WTC11 (cell line): ENCODE measurements around the gene TNNC2. TPM values are rescaled to one million over a fixed set of nuclear protein-coding genes. Genes with fewer than 3 reads are reported as not detected.
A peak's percentile ranks its signal among the peaks of the same experiment; 100 is the strongest.

ENCODE experiments used
- ATAC-seq: fragments of 200-7000 bp; cut with Tn5 transposase; 2 replicates; pipeline ENCODE4 v1.10.0; 2021; ENCODE audit warnings: mild to moderate bottlenecking, moderate library complexity
- CTCF ChIA-PET: fragments of 300-600 bp; sonication (Branson Sonifier 250); formaldehyde crosslinking; loops from one replicate; lab custom pipeline; 2021; ENCODE audit warnings: antibody characterized with exemption; lab: Charles Lee
- POLR2A ChIA-PET: fragments of 350-600 bp; sonication (Branson Sonifier 250); formaldehyde crosslinking; loops from one replicate; lab custom pipeline; 2021; ENCODE audit warnings: antibody characterized with exemption; lab: Charles Lee
- DNase-seq: peaks from one replicate; pipeline ENCODE4 v3.0.0; 2021; ENCODE audit warnings: low spot score
- H3K27ac Mint-ChIP-seq: 2 replicates; pipeline ENCODE4 v1.8.0; 2021; ENCODE audit warnings: mixed read lengths
- H3K27me3 Mint-ChIP-seq: 2 replicates; pipeline ENCODE4 v1.8.0; 2021; ENCODE audit warnings: low read depth, mild to moderate bottlenecking, moderate library complexity, mixed read lengths
- H3K36me3 Mint-ChIP-seq: 2 replicates; pipeline ENCODE4 v1.8.0; 2021; ENCODE audit warnings: mixed read lengths
- H3K4me1 Mint-ChIP-seq: 2 replicates; pipeline ENCODE4 v1.8.0; 2022; ENCODE audit warnings: mixed read lengths
- H3K4me3 Mint-ChIP-seq: 2 replicates; pipeline ENCODE4 v1.8.0; 2021; ENCODE audit warnings: mild to moderate bottlenecking, moderate library complexity, mixed read lengths
- H3K9me3 Mint-ChIP-seq: 2 replicates; pipeline ENCODE4 v1.8.0; 2021; ENCODE audit warnings: mixed read lengths
- ELF4 ChIP-seq: sonication (generic); formaldehyde crosslinking; IDR thresholded peaks from 2 replicates; pipeline ENCODE4 v1.8.1; 2022; ENCODE audit warnings: low read depth, mild to moderate bottlenecking, moderate library complexity, missing genetic modification reagents
- ESRRA ChIP-seq: sonication (generic); formaldehyde crosslinking; IDR thresholded peaks from 2 replicates; pipeline ENCODE4 v1.8.1; 2022; ENCODE audit warnings: mild to moderate bottlenecking, missing genetic modification reagents, borderline replicate concordance
- FOXK1 ChIP-seq: sonication (generic); formaldehyde crosslinking; IDR thresholded peaks from 2 replicates; pipeline ENCODE4 v1.8.0; 2022; ENCODE audit warnings: mild to moderate bottlenecking, moderate library complexity, missing genetic modification reagents
- GABPB1 ChIP-seq: sonication (generic); formaldehyde crosslinking; IDR thresholded peaks from 2 replicates; pipeline ENCODE4 v1.8.1; 2023; ENCODE audit warnings: mild to moderate bottlenecking, missing genetic modification reagents
- MYBL2 ChIP-seq: sonication (generic); formaldehyde crosslinking; IDR thresholded peaks from 2 replicates; pipeline ENCODE4 v1.8.1; 2023; ENCODE audit warnings: mild to moderate bottlenecking, moderate library complexity, missing genetic modification reagents
- NFYB ChIP-seq: sonication (generic); formaldehyde crosslinking; conservative IDR thresholded peaks from 2 replicates; pipeline ENCODE4 v1.8.0; 2022; ENCODE audit warnings: low read depth, missing genetic modification reagents
- NR2C2 ChIP-seq: sonication (generic); formaldehyde crosslinking; IDR thresholded peaks from 2 replicates; pipeline ENCODE4 v1.8.0; 2022; ENCODE audit warnings: mild to moderate bottlenecking, missing genetic modification reagents
- OVOL2 ChIP-seq: fragments of 250-450 bp; sonication (Bioruptor Pico); IDR thresholded peaks from 2 replicates; pipeline ENCODE4 v1.9.0; 2021; ENCODE audit warnings: mild to moderate bottlenecking, borderline replicate concordance
- PRRX2 ChIP-seq: fragments of 250-450 bp; sonication (Bioruptor Pico); IDR thresholded peaks from 2 replicates; pipeline ENCODE4 v1.8.0; 2021; ENCODE audit warnings: mild to moderate bottlenecking
- SP1 ChIP-seq: sonication (generic); formaldehyde crosslinking; conservative IDR thresholded peaks from 2 replicates; pipeline ENCODE4 v1.8.1; 2022; ENCODE audit warnings: missing genetic modification reagents
- TCF7 ChIP-seq: sonication (generic); formaldehyde crosslinking; IDR thresholded peaks from 2 replicates; pipeline ENCODE4 v1.8.0; 2022; ENCODE audit warnings: mild to moderate bottlenecking, low read depth, missing genetic modification reagents, moderate library complexity
- ZBTB21 ChIP-seq: sonication (generic); formaldehyde crosslinking; IDR thresholded peaks from 2 replicates; pipeline ENCODE4 v1.8.1; 2023; ENCODE audit warnings: mild to moderate bottlenecking, missing genetic modification reagents, borderline replicate concordance
- ZNF263 ChIP-seq: sonication (generic); formaldehyde crosslinking; IDR thresholded peaks from 2 replicates; pipeline ENCODE4 v1.8.1; 2022; ENCODE audit warnings: low read depth, mild to moderate bottlenecking, moderate library complexity, missing genetic modification reagents
- total RNA-seq: library from RNA; stranded (reverse); gene quantifications from 3 replicates; pipeline ENCODE4 v1.2.3, GENCODE V29; 2021
- TF ChIP-seq, protein P1 (sequence below): fragments of 250-450 bp; sonication (Bioruptor Pico); IDR thresholded peaks from 2 replicates; pipeline ENCODE4 v1.8.0; 2021; ENCODE audit warnings: mild to moderate bottlenecking
- TF ChIP-seq, protein P2 (sequence below): fragments of 250-450 bp; sonication (Bioruptor Pico); IDR thresholded peaks from 2 replicates; pipeline ENCODE4 v1.9.0; 2021; ENCODE audit warnings: mild to moderate bottlenecking
- TF ChIP-seq, protein P3 (sequence below): sonication (generic); formaldehyde crosslinking; IDR thresholded peaks from 2 replicates; pipeline ENCODE4 v1.8.0; 2023; ENCODE audit warnings: missing genetic modification reagents, mild to moderate bottlenecking, borderline replicate concordance
- TF ChIP-seq, protein P4 (sequence below): sonication (generic); formaldehyde crosslinking; conservative IDR thresholded peaks from 2 replicates; pipeline ENCODE4 v1.8.1; 2022; ENCODE audit warnings: mild to moderate bottlenecking, missing genetic modification reagents
- TF ChIP-seq, protein P5 (sequence below): sonication (generic); formaldehyde crosslinking; IDR thresholded peaks from 2 replicates; pipeline ENCODE4 v1.8.0; 2022; ENCODE audit warnings: mild to moderate bottlenecking, missing genetic modification reagents

The TNNC2 gene
- total RNA-seq, 1 experiment from 2014 or later: 3.0 TPM

DNA sequence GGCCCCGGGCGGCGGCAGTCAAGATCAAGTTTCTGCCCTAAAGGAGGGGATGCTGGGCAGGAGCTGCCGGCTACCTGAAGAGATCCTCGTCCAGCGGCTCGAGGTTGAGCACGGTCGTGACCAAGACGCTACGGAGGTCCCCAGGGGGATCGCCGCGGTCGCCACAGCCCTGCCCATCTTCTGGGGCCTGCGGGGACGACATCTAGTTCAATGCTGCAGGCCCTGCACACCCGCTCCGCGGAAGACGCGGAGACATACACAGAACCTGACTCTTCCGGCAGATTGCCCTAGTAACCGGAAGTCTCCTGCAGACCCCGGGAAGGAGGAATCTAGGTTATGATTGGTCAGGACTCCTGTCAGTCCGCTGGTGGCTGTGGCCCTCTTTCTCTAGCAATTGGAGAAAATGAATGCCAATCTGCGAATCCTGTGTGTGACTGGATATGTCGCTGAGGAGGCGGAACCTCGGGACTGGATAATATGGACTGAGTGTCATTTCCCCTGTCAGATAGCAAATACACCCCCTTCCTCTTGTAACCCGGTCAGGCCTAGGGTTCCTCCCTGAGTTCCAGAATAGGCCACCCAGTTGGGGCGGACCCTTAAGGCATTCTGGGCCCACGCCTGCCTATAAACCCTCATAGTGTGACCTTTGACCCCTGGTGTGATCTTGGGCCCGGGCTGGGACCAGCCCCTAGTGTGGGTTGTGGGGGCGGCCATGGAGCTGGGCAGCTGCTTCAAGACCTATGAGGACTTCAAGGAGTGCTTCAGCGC is 30.2 kb upstream of the TNNC2 start, which contains the start of the genes ACOT8 and ZSWIM3:
Gene ACOT8 (minus strand): TSS at position 279 of the 768 bp plus-strand sequence. CDS start 77 bp downstream, at position 202.
Gene ZSWIM3 (plus strand): TSS at position 501 of the 768 bp plus-strand sequence. CDS start 212 bp downstream, at position 713.
- CTCF ChIA-PET: interaction anchor here (0.6 to 2.5 kb wide), 7 partner anchors 14 to 112 kb away, joined by 3 to 12 read pairs (median 4); no protein-coding TSS in a partner anchor
- DNase-seq: peak; percentile 95
- H3K4me1 Mint-ChIP-seq: peaks cover 60% of the 10 kb centered on the region

More for the DNA sequence above, 30.2 kb upstream of the TNNC2 start, which contains the start of the genes ACOT8 and ZSWIM3:
- H3K27me3 Mint-ChIP-seq: no peaks in the 10 kb centered on the region
- 0 out of 2 replicates have a peak, but pooled peaks cover 4% of the 10 kb centered on the region for H3K36me3 Mint-ChIP-seq
- peak within 1 kb of the TSS; percentile 92 for H3K4me3 Mint-ChIP-seq
- ATAC-seq: peak; percentile 90
- POLR2A ChIA-PET: interaction anchor here (0.7 to 1.0 kb wide), 2 partner anchors 24 to 25 kb away, joined by 3 to 4 read pairs; partner anchors contain the start of gene ZSWIM1
- no peaks in the 10 kb centered on the region for H3K9me3 Mint-ChIP-seq
- peak within 1 kb of the TSS; percentile 95 for H3K27ac Mint-ChIP-seq
- peak; percentile 72 for TF ChIP-seq GABPB1 (CRISPR knock-in tag)
- 0 out of 2 replicates have a peak, but pooled peaks have one; percentile 55 for TF ChIP-seq NR2C2
- TF ChIP-seq TCF7 (CRISPR knock-in tag): no peak
- no peak for TF ChIP-seq OVOL2 (CRISPR knock-in tag)
- TF ChIP-seq, protein P1, sequence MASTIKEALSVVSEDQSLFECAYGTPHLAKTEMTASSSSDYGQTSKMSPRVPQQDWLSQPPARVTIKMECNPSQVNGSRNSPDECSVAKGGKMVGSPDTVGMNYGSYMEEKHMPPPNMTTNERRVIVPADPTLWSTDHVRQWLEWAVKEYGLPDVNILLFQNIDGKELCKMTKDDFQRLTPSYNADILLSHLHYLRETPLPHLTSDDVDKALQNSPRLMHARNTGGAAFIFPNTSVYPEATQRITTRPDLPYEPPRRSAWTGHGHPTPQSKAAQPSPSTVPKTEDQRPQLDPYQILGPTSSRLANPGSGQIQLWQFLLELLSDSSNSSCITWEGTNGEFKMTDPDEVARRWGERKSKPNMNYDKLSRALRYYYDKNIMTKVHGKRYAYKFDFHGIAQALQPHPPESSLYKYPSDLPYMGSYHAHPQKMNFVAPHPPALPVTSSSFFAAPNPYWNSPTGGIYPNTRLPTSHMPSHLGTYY: no peak
- TF ChIP-seq ZBTB21 (CRISPR knock-in tag): no peak
- TF ChIP-seq, protein P2, sequence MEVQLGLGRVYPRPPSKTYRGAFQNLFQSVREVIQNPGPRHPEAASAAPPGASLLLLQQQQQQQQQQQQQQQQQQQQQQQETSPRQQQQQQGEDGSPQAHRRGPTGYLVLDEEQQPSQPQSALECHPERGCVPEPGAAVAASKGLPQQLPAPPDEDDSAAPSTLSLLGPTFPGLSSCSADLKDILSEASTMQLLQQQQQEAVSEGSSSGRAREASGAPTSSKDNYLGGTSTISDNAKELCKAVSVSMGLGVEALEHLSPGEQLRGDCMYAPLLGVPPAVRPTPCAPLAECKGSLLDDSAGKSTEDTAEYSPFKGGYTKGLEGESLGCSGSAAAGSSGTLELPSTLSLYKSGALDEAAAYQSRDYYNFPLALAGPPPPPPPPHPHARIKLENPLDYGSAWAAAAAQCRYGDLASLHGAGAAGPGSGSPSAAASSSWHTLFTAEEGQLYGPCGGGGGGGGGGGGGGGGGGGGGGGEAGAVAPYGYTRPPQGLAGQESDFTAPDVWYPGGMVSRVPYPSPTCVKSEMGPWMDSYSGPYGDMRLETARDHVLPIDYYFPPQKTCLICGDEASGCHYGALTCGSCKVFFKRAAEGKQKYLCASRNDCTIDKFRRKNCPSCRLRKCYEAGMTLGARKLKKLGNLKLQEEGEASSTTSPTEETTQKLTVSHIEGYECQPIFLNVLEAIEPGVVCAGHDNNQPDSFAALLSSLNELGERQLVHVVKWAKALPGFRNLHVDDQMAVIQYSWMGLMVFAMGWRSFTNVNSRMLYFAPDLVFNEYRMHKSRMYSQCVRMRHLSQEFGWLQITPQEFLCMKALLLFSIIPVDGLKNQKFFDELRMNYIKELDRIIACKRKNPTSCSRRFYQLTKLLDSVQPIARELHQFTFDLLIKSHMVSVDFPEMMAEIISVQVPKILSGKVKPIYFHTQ (CRISPR knock-in tag): no peak
- 0 out of 2 replicates have a peak, but pooled peaks have one; percentile 16 for TF ChIP-seq MYBL2 (CRISPR knock-in tag)
- TF ChIP-seq, protein P3, sequence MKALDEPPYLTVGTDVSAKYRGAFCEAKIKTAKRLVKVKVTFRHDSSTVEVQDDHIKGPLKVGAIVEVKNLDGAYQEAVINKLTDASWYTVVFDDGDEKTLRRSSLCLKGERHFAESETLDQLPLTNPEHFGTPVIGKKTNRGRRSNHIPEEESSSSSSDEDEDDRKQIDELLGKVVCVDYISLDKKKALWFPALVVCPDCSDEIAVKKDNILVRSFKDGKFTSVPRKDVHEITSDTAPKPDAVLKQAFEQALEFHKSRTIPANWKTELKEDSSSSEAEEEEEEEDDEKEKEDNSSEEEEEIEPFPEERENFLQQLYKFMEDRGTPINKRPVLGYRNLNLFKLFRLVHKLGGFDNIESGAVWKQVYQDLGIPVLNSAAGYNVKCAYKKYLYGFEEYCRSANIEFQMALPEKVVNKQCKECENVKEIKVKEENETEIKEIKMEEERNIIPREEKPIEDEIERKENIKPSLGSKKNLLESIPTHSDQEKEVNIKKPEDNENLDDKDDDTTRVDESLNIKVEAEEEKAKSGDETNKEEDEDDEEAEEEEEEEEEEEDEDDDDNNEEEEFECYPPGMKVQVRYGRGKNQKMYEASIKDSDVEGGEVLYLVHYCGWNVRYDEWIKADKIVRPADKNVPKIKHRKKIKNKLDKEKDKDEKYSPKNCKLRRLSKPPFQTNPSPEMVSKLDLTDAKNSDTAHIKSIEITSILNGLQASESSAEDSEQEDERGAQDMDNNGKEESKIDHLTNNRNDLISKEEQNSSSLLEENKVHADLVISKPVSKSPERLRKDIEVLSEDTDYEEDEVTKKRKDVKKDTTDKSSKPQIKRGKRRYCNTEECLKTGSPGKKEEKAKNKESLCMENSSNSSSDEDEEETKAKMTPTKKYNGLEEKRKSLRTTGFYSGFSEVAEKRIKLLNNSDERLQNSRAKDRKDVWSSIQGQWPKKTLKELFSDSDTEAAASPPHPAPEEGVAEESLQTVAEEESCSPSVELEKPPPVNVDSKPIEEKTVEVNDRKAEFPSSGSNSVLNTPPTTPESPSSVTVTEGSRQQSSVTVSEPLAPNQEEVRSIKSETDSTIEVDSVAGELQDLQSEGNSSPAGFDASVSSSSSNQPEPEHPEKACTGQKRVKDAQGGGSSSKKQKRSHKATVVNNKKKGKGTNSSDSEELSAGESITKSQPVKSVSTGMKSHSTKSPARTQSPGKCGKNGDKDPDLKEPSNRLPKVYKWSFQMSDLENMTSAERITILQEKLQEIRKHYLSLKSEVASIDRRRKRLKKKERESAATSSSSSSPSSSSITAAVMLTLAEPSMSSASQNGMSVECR: 0 out of 2 replicates have a peak, but pooled peaks have one; percentile 61
- TF ChIP-seq NFYB (CRISPR knock-in tag): peak; percentile 98
- 0 out of 2 replicates have a peak, but pooled peaks have one; percentile 36 for TF ChIP-seq FOXK1 (CRISPR knock-in tag)
- TF ChIP-seq SP1 (CRISPR knock-in tag): peak; percentile 49
- no peak for TF ChIP-seq PRRX2
- TF ChIP-seq, protein P4, sequence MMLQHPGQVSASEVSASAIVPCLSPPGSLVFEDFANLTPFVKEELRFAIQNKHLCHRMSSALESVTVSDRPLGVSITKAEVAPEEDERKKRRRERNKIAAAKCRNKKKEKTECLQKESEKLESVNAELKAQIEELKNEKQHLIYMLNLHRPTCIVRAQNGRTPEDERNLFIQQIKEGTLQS: no peak
- no peak for TF ChIP-seq ZNF263 (CRISPR knock-in tag)
- TF ChIP-seq, protein P5, sequence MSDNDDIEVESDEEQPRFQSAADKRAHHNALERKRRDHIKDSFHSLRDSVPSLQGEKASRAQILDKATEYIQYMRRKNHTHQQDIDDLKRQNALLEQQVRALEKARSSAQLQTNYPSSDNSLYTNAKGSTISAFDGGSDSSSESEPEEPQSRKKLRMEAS: no peak
- TF ChIP-seq ESRRA (CRISPR knock-in tag): no peak
- no peak for TF ChIP-seq ELF4 (CRISPR knock-in tag)
